Measurements from ENCODE around the gene RAB8B. TPM values are rescaled to one million over a fixed set of nuclear protein-coding genes. Genes with fewer than 3 reads are reported as not detected.

RAB8B gene
- total and polyA plus RNA-seq, 2 donors from 2014 or later: 7.1 to 33.6 TPM

GRCh38 chr15:63261311-63261710, 71.9 kb downstream of the RAB8B start:
- peaks cover 0 to 2% (median 0%) of the 10 kb centered on the region in 3 donors for H3K4me1 ChIP-seq (ENCODE audit: control insufficient read depth in 2 of 3, insufficient read depth in 2 of 3, low read depth in 1 of 3, low read length in 3 of 3)
- H3K36me3 ChIP-seq (ENCODE audit: control insufficient read depth in 2 of 3, insufficient read depth in 3 of 3, low read length in 3 of 3): peaks cover 0 to 8% (median 4%) of the 10 kb centered on the region in 3 donors
- no peak for DNase-seq
- intact Hi-C loops (cut with DNase I): loop anchor here (10.0 kb wide), 1 partner anchor 67 kb away; no protein-coding TSS in a partner anchor
- no peak for TF ChIP-seq CTCF (IDR thresholded peaks at IDR 0.05; ENCODE audit: borderline replicate concordance, extremely low read depth, insufficient read depth)
- no peak overlapping the region for H3K9ac ChIP-seq (ENCODE audit: low read length in 3 of 3)
- FAIRE-seq: no peak
- no peaks in the 10 kb centered on the region for H3K27me3 ChIP-seq (ENCODE audit: control insufficient read depth, insufficient read depth, low read length)
- H3K4me3 ChIP-seq (ENCODE audit: low read length in 3 of 3): no peak overlapping the region
- no peaks in the 10 kb centered on the region for H3K9me3 ChIP-seq (ENCODE audit: control insufficient read depth in 2 of 3, insufficient read depth in 1 of 3, low read length in 3 of 3)
- no peak overlapping the region for H3K27ac ChIP-seq (ENCODE audit: low read depth in 2 of 2, low read length in 2 of 2)

- no peak overlapping the region for H3K27ac ChIP-seq (ENCODE audit: low read depth in 2 of 2, low read length in 2 of 2)
- FAIRE-seq: no peak
- DNase-seq: no peak
- no peak overlapping the region for H3K4me3 ChIP-seq (ENCODE audit: low read length in 3 of 3)
- no peaks in the 10 kb centered on the region for H3K27me3 ChIP-seq (ENCODE audit: control insufficient read depth, insufficient read depth, low read length)
- no peaks in the 10 kb centered on the region for H3K9me3 ChIP-seq (ENCODE audit: control insufficient read depth in 2 of 3, insufficient read depth in 1 of 3, low read length in 3 of 3)
- no peak for TF ChIP-seq CTCF (IDR thresholded peaks at IDR 0.05; ENCODE audit: borderline replicate concordance, extremely low read depth, insufficient read depth)
- H3K4me1 ChIP-seq (ENCODE audit: control insufficient read depth in 2 of 3, insufficient read depth in 2 of 3, low read depth in 1 of 3, low read length in 3 of 3): no peaks in the 10 kb centered on the region
- H3K36me3 ChIP-seq (ENCODE audit: control insufficient read depth in 2 of 3, insufficient read depth in 3 of 3, low read length in 3 of 3): peaks cover 0 to 8% (median 4%) of the 10 kb centered on the region in 3 donors
- H3K9ac ChIP-seq (ENCODE audit: low read length in 3 of 3): no peak overlapping the region
- intact Hi-C loops (cut with DNase I): loop anchor here (10.0 kb wide), 1 partner anchor 69 kb away; no protein-coding TSS in a partner anchor
Observed at GRCh38 chr15:63263519-63263918, 74.1 kb downstream of the RAB8B start.

GRCh38 chr15:63264688-63265293, 75.4 kb downstream of the RAB8B start:
- Histone ChIP-seq H3K4me1 (ENCODE audit: control insufficient read depth in 2 of 3, insufficient read depth in 2 of 3, low read depth in 1 of 3, low read length in 3 of 3) (no peaks in the 10 kb centered on the region), H3K27ac (ENCODE audit: low read depth in 2 of 2, low read length in 2 of 2) (no peak overlapping the region), H3K27me3 (ENCODE audit: control insufficient read depth, insufficient read depth, low read length) (no peaks in the 10 kb centered on the region), H3K9ac (ENCODE audit: low read length in 3 of 3) (no peak overlapping the region), H3K4me3 (ENCODE audit: low read length in 3 of 3) (no peak overlapping the region), H3K36me3 (ENCODE audit: control insufficient read depth in 2 of 3, insufficient read depth in 3 of 3, low read length in 3 of 3) (peaks cover 0 to 8% (median 4%) of the 10 kb centered on the region in 3 donors), H3K9me3 (ENCODE audit: control insufficient read depth in 2 of 3, insufficient read depth in 1 of 3, low read length in 3 of 3) (no peaks in the 10 kb centered on the region)
- intact Hi-C loops (cut with DNase I): loop anchor here (10.0 kb wide), 1 partner anchor 70 kb away; no protein-coding TSS in a partner anchor
- no peak for DNase-seq
- FAIRE-seq: no peak
- no peak for TF ChIP-seq CTCF (IDR thresholded peaks at IDR 0.05; ENCODE audit: borderline replicate concordance, extremely low read depth, insufficient read depth)
